Measurements from ENCODE around the gene CRYGC. TPM values are rescaled to one million over a fixed set of nuclear protein-coding genes. Genes with fewer than 3 reads are reported as not detected.
"Not testable (repeated sequence)": the region's sequence is repeated elsewhere in the genome, so short reads cannot be mapped to it uniquely, and the experiment has no call there.

The CRYGC gene
- total and polyA plus RNA-seq, 4 donors, result not detected

GRCh38 chr2:208142925-208143799 lies 13.5 kb upstream of the CRYGC start:
- ATAC-seq (ENCODE audit: insufficient read depth, low FRiP score), result no peak
- no peaks in the 10 kb centered on the region for H3K4me1 ChIP-seq (ENCODE audit: control insufficient read depth in 5 of 5, insufficient read depth in 5 of 5, low read length in 5 of 5)
- H3K9ac ChIP-seq (ENCODE audit: insufficient read depth in 1 of 2, low read length in 2 of 2), result no peak overlapping the region
- H3K27ac ChIP-seq (ENCODE audit: low read depth in 1 of 2, low read length in 1 of 2), result no peak overlapping the region
- H3K9me3 ChIP-seq (ENCODE audit: control insufficient read depth in 4 of 4, insufficient read depth in 3 of 4, low read length in 3 of 4), result peaks cover 0 to 6% (median 0%) of the 10 kb centered on the region in 4 donors
- TF ChIP-seq, protein P1, sequence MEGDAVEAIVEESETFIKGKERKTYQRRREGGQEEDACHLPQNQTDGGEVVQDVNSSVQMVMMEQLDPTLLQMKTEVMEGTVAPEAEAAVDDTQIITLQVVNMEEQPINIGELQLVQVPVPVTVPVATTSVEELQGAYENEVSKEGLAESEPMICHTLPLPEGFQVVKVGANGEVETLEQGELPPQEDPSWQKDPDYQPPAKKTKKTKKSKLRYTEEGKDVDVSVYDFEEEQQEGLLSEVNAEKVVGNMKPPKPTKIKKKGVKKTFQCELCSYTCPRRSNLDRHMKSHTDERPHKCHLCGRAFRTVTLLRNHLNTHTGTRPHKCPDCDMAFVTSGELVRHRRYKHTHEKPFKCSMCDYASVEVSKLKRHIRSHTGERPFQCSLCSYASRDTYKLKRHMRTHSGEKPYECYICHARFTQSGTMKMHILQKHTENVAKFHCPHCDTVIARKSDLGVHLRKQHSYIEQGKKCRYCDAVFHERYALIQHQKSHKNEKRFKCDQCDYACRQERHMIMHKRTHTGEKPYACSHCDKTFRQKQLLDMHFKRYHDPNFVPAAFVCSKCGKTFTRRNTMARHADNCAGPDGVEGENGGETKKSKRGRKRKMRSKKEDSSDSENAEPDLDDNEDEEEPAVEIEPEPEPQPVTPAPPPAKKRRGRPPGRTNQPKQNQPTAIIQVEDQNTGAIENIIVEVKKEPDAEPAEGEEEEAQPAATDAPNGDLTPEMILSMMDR (IDR thresholded peaks at IDR 0.05; ENCODE audit: control extremely low read depth, extremely low read depth), result no peak
- WGBS, 2 donors, result 51 to 87% methylated on average over 12 to 14 of the region's 14 CpGs
- H3K27me3 ChIP-seq (ENCODE audit: control insufficient read depth in 3 of 3, insufficient read depth in 3 of 3, low read length in 2 of 3), result no peaks in the 10 kb centered on the region
- no peak overlapping the region for H3K4me3 ChIP-seq
- no peaks in the 10 kb centered on the region for H3K36me3 ChIP-seq (ENCODE audit: control insufficient read depth in 4 of 4, insufficient read depth in 4 of 4, low read length in 4 of 4)
- DNase-seq, result no peak

- ATAC-seq (ENCODE audit: insufficient read depth, low FRiP score) (no peak), DNase-seq (peak in 2 of 3 donors; percentile 26 to 60)
- TF ChIP-seq, protein P1 (IDR thresholded peaks at IDR 0.05; ENCODE audit: control extremely low read depth, extremely low read depth), result no peak
- Histone ChIP-seq H3K9me3 (ENCODE audit: control insufficient read depth in 4 of 4, insufficient read depth in 3 of 4, low read length in 3 of 4) (peaks cover 0 to 6% (median 0%) of the 10 kb centered on the region in 4 donors), H3K27me3 (ENCODE audit: control insufficient read depth in 3 of 3, insufficient read depth in 3 of 3, low read length in 2 of 3) (no peaks in the 10 kb centered on the region), H3K4me1 (ENCODE audit: control insufficient read depth in 5 of 5, insufficient read depth in 5 of 5, low read length in 5 of 5) (no peaks in the 10 kb centered on the region), H3K4me3 (no peak overlapping the region), H3K27ac (ENCODE audit: low read depth in 1 of 2, low read length in 1 of 2) (no peak overlapping the region), H3K9ac (ENCODE audit: insufficient read depth in 1 of 2, low read length in 2 of 2) (no peak overlapping the region), H3K36me3 (ENCODE audit: control insufficient read depth in 4 of 4, insufficient read depth in 4 of 4, low read length in 4 of 4) (no peaks in the 10 kb centered on the region)
- WGBS, 2 donors, result 41 to 71% methylated on average over 8 of the region's 8 CpGs
Measured at GRCh38 chr2:208142240-208142924, 12.8 kb upstream of the CRYGC start.

- DNase-seq, result no peak
- Histone ChIP-seq H3K36me3 (ENCODE audit: control insufficient read depth in 4 of 4, insufficient read depth in 4 of 4, low read length in 4 of 4) (no peaks in the 10 kb centered on the region), H3K4me1 (ENCODE audit: control insufficient read depth in 5 of 5, insufficient read depth in 5 of 5, low read length in 5 of 5) (no peaks in the 10 kb centered on the region), H3K9me3 (ENCODE audit: control insufficient read depth in 4 of 4, insufficient read depth in 3 of 4, low read length in 3 of 4) (peaks cover 0 to 5% (median 0%) of the 10 kb centered on the region in 4 donors), H3K27ac (ENCODE audit: low read depth in 1 of 2, low read length in 1 of 2) (no peak overlapping the region), H3K27me3 (ENCODE audit: control insufficient read depth in 3 of 3, insufficient read depth in 3 of 3, low read length in 2 of 3) (no peaks in the 10 kb centered on the region), H3K9ac (ENCODE audit: insufficient read depth in 1 of 2, low read length in 2 of 2) (no peak overlapping the region), H3K4me3 (no peak overlapping the region)
- no peak for ATAC-seq (ENCODE audit: insufficient read depth, low FRiP score)
- TF ChIP-seq, protein P1 (IDR thresholded peaks at IDR 0.05; ENCODE audit: control extremely low read depth, extremely low read depth), result no peak
- 76 to 80% methylated on average over 18 of the region's 18 CpGs for whole genome bisulfite sequencing, 2 donors
Measured at GRCh38 chr2:208139447-208139846, 9.8 kb upstream of the CRYGC start.

- not testable (repeated sequence) for H3K9ac ChIP-seq (ENCODE audit: insufficient read depth in 1 of 2, low read length in 2 of 2); H3K36me3 ChIP-seq (ENCODE audit: control insufficient read depth in 4 of 4, insufficient read depth in 4 of 4, low read length in 4 of 4); H3K27ac ChIP-seq (ENCODE audit: low read depth in 1 of 2, low read length in 1 of 2); H3K9me3 ChIP-seq (ENCODE audit: control insufficient read depth in 4 of 4, insufficient read depth in 3 of 4, low read length in 3 of 4); H3K4me3 ChIP-seq; H3K27me3 ChIP-seq (ENCODE audit: control insufficient read depth in 3 of 3, insufficient read depth in 3 of 3, low read length in 2 of 3); H3K4me1 ChIP-seq (ENCODE audit: control insufficient read depth in 5 of 5, insufficient read depth in 5 of 5, low read length in 5 of 5); ATAC-seq (ENCODE audit: insufficient read depth, low FRiP score); DNase-seq
- WGBS, 2 donors, result 95 to 96% methylated on average over 7 of the region's 7 CpGs
Measured at GRCh38 chr2:208138334-208138733, 8.7 kb upstream of the CRYGC start.

Data from lung (tissue), 12 donors.